BLaER1 treated with 17β-estradiol and CSF1 and Interleukin-3, amounts not matched to agents 10 nM and 100 nM (cell line): Measurements from ENCODE around the gene STAMBP.
"Not testable (repeated sequence)": the region's sequence is repeated elsewhere in the genome, so short reads cannot be mapped to it uniquely, and the experiment has no call there.

ENCODE experiments used
- H3K27ac ChIP-seq, 11 experiments: shearing (Covaris generic); formaldehyde crosslinking; 2 replicates each; pipeline ENCODE4 v1.8.1; 2022
- H3K27me3 ChIP-seq, 11 experiments: shearing (Covaris generic); formaldehyde crosslinking; 2 replicates each; pipeline ENCODE4 v1.8.1; 2022
- H3K36me3 ChIP-seq, 11 experiments: shearing (Covaris generic); formaldehyde crosslinking; 2 replicates each; pipeline ENCODE4 v1.8.1; 2022
- H3K4me1 ChIP-seq, 10 experiments: shearing (Covaris generic); formaldehyde crosslinking; 2 replicates each; pipeline ENCODE4 v1.8.1; 2022
- H3K4me2 ChIP-seq, 11 experiments: shearing (Covaris generic); formaldehyde crosslinking; 2 replicates each; pipeline ENCODE4 v1.8.1; 2022
- H3K4me3 ChIP-seq, 10 experiments: shearing (Covaris generic); formaldehyde crosslinking; 2 replicates each; pipeline ENCODE4 v1.8.1; 2022
- H3K9ac ChIP-seq, 11 experiments: shearing (Covaris generic); formaldehyde crosslinking; 2 replicates each; pipeline ENCODE4 v1.8.1; 2022
- H3K9me3 ChIP-seq, 11 experiments: shearing (Covaris generic); formaldehyde crosslinking; replicated peaks in 1 of 11; 2 replicates each; pipeline ENCODE4 v1.8.1; 2022
- H4K20me1 ChIP-seq, 11 experiments: shearing (Covaris generic); formaldehyde crosslinking; 2 replicates each; pipeline ENCODE4 v1.8.1; 2022
- Cebpa-rat ChIP-seq, 11 experiments: shearing (Covaris generic); IDR thresholded peaks; 2 replicates each; pipeline ENCODE4 v1.8.1; 2022

Gene STAMBP

DNA sequence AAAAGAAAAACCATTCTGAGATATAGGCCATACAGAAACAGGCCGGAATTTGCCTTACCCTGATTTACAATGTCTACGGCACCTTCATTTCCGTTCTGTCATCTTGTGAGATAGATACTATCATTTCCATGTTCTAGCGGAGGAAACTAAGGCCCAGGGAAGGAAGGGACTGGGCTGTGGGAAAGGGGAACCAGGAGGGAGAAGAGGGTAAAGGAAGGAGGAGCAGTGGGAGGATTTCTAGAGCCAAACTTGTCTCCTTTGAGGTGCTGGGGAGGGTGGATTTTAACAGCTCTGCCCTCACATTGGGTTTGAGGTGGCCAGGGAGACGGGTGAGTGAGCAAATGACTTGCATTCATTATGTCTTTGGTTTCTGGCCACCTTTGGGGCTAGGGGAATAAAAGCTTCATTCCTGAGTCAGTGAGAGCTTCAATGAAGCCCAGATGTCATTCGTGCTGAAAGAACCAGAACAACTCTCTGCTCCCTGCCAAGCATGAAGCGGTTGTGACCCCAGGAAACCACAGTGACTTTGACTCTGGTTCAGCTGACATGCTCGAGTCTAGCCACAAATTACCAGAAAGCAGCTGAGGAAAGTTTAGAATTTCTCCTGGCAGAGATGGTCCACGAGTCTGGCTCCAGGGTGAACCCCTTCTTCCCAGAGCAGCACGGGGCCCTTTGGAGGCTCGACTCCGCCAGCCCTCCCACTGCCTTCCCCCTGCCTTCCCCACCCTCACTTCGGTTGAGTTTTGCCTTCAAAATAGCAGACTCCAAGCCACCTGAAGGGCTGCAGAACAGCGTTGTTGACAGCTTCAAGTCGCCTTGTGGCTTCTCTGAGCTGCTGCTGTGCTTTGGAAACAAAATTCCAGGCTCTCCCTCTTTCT lies 67.8 kb downstream of the STAMBP start:
- Histone ChIP-seq H3K27me3 (peaks cover 0 to 7% (median 0%) of the 10 kb centered on the region in 11 experiments; a peak in 2 of 22 replicates), H3K27ac (peak overlapping the region in 4 of 11 experiments; percentile 10 to 38 (median 22); a peak in 7 of 22 replicates), H4K20me1 (peaks cover 0 to 8% (median 0%) of the 10 kb centered on the region in 11 experiments; a peak in 2 of 22 replicates), H3K4me3 (no peak overlapping the region), H3K9ac (peak overlapping the region in 3 of 11 experiments; percentile 22 to 38 (median 31); a peak in 3 of 22 replicates), H3K4me1 (peaks cover 19 to 23% (median 21%) of the 10 kb centered on the region in 10 experiments), H3K9me3 (no peaks in the 10 kb centered on the region), H3K36me3 (no peaks in the 10 kb centered on the region), H3K4me2 (peak overlapping the region; percentile 48 to 86 (median 78))
- TF ChIP-seq Cebpa-rat (IDR thresholded peaks at IDR 0.05), result no peak

DNA sequence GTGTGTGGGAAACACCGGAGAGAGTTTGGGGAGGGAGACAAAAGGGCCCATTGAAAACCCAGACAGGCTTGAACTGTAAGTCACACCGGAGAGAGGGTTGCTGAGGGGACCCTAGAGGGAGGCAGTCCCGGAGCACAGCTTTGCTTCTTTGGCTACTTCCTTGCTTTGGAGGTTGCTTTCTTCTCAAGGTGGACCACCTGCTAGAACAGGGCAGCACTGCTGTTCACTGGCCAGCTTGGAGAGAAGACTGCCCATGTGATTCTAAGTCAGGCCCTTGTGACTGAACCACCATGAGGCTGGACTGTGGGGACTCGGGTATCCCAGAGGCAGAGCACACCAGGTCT lies 68.5 kb downstream of the STAMBP start:
- peaks cover 0 to 7% (median 0%) of the 10 kb centered on the region in 11 experiments; a peak in 2 of 22 replicates for H3K27me3 ChIP-seq
- H3K4me2 ChIP-seq, result peak overlapping the region; percentile 48 to 86 (median 78)
- peak overlapping the region in 2 of 11 experiments; percentile 19 to 38; a peak in 4 of 22 replicates for H3K27ac ChIP-seq
- H3K36me3 ChIP-seq, result no peaks in the 10 kb centered on the region
- H3K4me3 ChIP-seq, result no peak overlapping the region
- H3K9me3 ChIP-seq, result no peaks in the 10 kb centered on the region
- peaks cover 0 to 8% (median 0%) of the 10 kb centered on the region in 11 experiments; a peak in 2 of 22 replicates for H4K20me1 ChIP-seq
- H3K9ac ChIP-seq, result peak overlapping the region in 3 of 11 experiments; percentile 22 to 38 (median 31); a peak in 3 of 22 replicates
- H3K4me1 ChIP-seq, result peaks cover 19 to 23% (median 21%) of the 10 kb centered on the region in 10 experiments
- TF ChIP-seq Cebpa-rat (IDR thresholded peaks at IDR 0.05), result no peak

DNA sequence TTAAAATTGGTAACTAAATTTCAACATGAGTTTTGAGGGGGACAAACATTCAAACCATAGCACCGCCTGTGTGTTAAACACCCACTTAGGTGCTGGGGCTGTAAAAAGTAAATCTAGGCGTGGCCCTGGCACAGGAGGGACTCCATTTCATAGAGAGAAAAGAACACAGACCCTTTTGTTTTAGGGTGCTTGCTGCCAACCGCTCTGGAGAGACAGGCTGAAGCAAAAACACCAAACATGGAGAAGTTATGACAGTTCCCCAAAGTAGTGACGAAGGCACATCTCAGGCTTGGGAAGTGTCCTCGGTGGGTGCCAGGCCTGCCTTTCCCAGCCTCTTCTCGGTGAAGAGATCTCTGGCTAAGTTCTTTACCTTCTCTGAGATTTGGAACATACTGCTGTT lies 69.2 kb downstream of the STAMBP start:
- Histone ChIP-seq H3K27me3 (peaks cover 0 to 7% (median 0%) of the 10 kb centered on the region in 11 experiments; a peak in 2 of 22 replicates), H3K9me3 (no peaks in the 10 kb centered on the region), H3K9ac (no peak overlapping the region), H3K27ac (no peak overlapping the region), H3K4me1 (peaks cover 19 to 23% (median 21%) of the 10 kb centered on the region in 10 experiments), H3K4me2 (peak overlapping the region in 8 of 11 experiments; percentile 48 to 86 (median 78); a peak in 13 of 22 replicates), H4K20me1 (peaks cover 0 to 8% (median 0%) of the 10 kb centered on the region in 11 experiments; a peak in 2 of 22 replicates), H3K4me3 (no peak overlapping the region), H3K36me3 (no peaks in the 10 kb centered on the region)
- no peak for TF ChIP-seq Cebpa-rat (IDR thresholded peaks at IDR 0.05)

DNA sequence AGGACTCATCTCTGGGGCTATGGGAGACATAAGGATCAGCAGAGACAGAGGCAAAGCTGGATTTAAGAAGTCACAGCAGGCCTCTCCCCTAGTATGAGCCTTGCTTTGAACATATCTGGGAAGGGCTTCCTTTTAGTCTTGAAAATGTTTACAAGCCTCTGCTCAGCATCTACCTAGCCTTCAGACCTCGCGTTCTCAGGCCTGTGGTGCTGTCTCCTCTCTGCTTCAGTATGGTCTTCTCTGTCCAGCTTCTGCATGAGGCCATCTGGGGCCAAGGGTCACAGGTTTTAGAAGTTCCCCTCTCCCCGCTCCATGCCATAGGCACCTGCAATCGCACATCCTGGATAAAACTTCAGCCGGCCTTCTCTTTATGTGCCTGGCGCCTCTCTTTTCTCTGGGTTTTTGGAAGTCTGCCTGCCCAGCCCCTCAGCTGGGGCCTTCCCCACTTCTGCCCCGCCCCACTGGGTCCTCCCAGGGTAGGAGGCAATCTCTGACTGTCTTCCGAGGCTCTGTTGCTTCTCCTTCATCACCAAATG lies 71.1 kb downstream of the STAMBP start:
- Histone ChIP-seq H3K4me3 (no peak overlapping the region), H3K27me3 (peaks cover 0 to 7% (median 0%) of the 10 kb centered on the region in 11 experiments; a peak in 2 of 22 replicates), H3K9ac (no peak overlapping the region), H4K20me1 (peaks cover 0 to 8% (median 0%) of the 10 kb centered on the region in 11 experiments; a peak in 2 of 22 replicates), H3K4me2 (no peak overlapping the region), H3K36me3 (no peaks in the 10 kb centered on the region), H3K4me1 (peaks cover 19 to 23% (median 21%) of the 10 kb centered on the region in 10 experiments), H3K9me3 (no peaks in the 10 kb centered on the region), H3K27ac (no peak overlapping the region)
- TF ChIP-seq Cebpa-rat (IDR thresholded peaks at IDR 0.05), result no peak

DNA sequence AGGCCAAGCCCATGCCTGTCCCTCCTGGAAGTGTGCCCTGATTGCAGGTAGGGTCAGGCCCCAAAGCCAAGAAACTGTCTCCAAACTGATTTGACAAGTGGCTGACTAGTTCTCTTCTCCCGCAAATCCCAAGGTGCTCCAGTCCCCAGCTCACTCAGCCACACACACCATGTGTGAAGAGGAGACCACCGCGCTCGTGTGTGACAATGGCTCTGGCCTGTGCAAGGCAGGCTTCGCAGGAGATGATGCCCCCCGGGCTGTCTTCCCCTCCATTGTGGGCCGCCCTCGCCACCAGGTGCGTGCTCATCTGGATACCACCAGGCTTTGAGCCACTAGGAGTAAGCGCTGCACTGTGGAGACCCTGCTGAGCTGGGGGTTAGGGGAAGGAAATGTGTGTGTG lies 72.4 kb downstream of the STAMBP start:
- H3K27me3 ChIP-seq, result peaks cover 0 to 7% (median 0%) of the 10 kb centered on the region in 11 experiments; a peak in 2 of 22 replicates
- H3K36me3 ChIP-seq, result no peaks in the 10 kb centered on the region
- H3K9me3 ChIP-seq, result no peaks in the 10 kb centered on the region
- H3K27ac ChIP-seq, result no peak overlapping the region
- H3K4me1 ChIP-seq, result peaks cover 16 to 18% (median 18%) of the 10 kb centered on the region in 10 experiments
- no peak for TF ChIP-seq Cebpa-rat (IDR thresholded peaks at IDR 0.05)
- no peak overlapping the region for H3K9ac ChIP-seq
- peaks cover 0 to 8% (median 0%) of the 10 kb centered on the region in 11 experiments; a peak in 2 of 22 replicates for H4K20me1 ChIP-seq
- no peak overlapping the region for H3K4me3 ChIP-seq
- H3K4me2 ChIP-seq, result no peak overlapping the region

DNA sequence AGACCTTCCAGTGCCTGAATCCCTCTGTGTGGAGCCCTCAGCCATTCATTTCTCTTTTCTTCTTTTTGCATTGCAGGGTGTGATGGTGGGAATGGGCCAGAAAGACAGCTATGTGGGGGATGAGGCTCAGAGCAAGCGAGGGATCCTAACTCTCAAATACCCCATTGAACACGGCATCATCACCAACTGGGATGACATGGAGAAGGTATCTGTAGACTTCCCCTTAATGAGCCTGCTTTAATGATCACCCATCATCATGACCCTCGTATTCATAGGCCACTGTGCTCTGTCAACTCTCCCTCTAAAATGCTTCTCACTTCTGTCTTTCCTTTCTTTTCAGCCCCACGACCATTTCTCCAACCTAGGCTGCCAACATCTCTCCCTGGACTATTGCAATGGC lies 73.5 kb downstream of the STAMBP start:
- Histone ChIP-seq H3K27me3 (peaks cover 0 to 7% (median 0%) of the 10 kb centered on the region in 11 experiments; a peak in 2 of 22 replicates), H3K4me1 (peaks cover 4 to 13% (median 10%) of the 10 kb centered on the region in 10 experiments), H4K20me1 (no peaks in the 10 kb centered on the region), H3K4me3 (no peak overlapping the region), H3K4me2 (no peak overlapping the region), H3K27ac (no peak overlapping the region), H3K9ac (no peak overlapping the region), H3K36me3 (no peaks in the 10 kb centered on the region), H3K9me3 (no peaks in the 10 kb centered on the region)
- TF ChIP-seq Cebpa-rat (IDR thresholded peaks at IDR 0.05), result no peak

DNA sequence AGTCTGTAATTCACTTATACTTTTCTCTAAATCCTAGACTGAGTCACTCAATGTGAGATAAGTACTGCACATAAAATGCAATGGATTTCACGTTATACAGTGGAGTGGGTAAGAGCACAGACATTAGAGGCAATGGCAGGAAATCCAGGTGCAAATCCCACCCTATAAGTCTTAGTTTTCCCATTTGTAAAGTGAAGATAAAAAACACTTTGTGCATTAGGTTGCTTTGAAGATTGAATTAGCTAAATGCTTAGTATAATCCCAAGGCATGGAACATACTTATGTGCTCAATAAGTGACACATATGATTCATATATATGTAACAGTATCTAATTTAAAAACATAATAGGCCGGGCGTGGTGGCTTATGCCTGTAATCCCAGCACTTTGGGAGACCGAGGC lies 74.6 kb downstream of the STAMBP start:
- Histone ChIP-seq H3K4me3 (no peak overlapping the region), H3K27me3 (no peaks in the 10 kb centered on the region), H3K9ac (no peak overlapping the region), H3K4me1 (peaks cover 0 to 17% (median 10%) of the 10 kb centered on the region in 10 experiments; a peak in 15 of 20 replicates), H3K9me3 (no peaks in the 10 kb centered on the region), H4K20me1 (no peaks in the 10 kb centered on the region), H3K27ac (no peak overlapping the region), H3K4me2 (no peak overlapping the region), H3K36me3 (no peaks in the 10 kb centered on the region)
- no peak for TF ChIP-seq Cebpa-rat (IDR thresholded peaks at IDR 0.05)

DNA sequence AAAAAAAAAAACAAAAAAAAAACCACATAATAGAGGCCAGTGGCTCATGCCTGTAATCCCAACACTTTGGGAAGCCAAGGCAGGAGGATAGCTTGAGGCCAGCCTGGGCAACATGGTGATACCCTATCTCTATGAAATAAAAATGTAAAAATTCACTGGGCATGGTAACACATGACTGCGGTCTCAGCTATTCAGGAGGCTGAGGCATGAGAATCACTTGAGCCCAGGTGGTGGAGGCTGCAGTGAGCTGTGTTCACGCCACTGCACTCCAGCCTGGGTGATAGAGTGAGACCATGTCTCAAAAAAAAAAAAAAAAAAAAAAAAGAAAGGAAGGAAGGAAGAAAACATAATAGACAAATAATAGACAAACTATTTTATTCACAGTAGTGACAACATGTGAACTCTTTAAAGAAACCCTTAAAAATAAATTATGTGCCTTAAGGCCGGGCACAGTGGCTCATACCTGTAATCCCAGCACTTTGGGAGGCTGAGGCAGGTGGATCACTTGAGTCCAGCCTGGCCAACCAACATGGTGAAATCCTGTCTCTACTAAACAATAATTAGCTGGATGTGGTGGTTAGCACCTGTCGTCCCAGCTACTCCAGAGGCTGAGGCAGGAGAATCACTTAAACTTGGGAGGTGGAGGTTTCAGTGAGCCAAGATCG lies 75.3 kb downstream of the STAMBP start:
- not testable (repeated sequence) for H3K4me2 ChIP-seq, H3K4me3 ChIP-seq, H3K9ac ChIP-seq, H4K20me1 ChIP-seq, H3K27ac ChIP-seq, H3K27me3 ChIP-seq, H3K36me3 ChIP-seq, H3K9me3 ChIP-seq
- H3K4me1 ChIP-seq, result peaks cover 0 to 18% (median 10%) of the 10 kb centered on the region in 10 experiments; a peak in 15 of 20 replicates

DNA sequence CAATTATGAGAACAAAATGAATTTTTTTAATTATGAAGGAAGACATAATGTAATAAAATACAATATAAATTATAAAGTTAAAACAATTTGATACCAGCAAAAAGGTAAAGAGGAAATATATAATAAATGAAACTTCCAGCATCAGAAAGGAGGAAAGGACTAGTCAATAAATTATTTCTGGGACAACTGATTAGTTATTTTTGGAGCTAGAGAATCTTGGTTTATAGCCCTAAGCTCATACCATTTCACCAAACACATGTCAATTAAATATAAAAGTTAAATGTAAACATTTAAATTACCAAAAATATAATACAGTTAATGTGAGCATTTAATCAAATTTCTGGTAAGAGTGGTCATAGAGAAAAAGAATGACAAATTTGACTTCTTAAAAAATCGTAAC lies 76.2 kb downstream of the STAMBP start:
- Histone ChIP-seq H3K36me3 (no peaks in the 10 kb centered on the region), H3K4me3 (no peak overlapping the region), H3K4me1 (peaks cover 0 to 18% (median 10%) of the 10 kb centered on the region in 10 experiments; a peak in 15 of 20 replicates), H4K20me1 (no peaks in the 10 kb centered on the region), H3K27me3 (no peaks in the 10 kb centered on the region), H3K9me3 (no peaks in the 10 kb centered on the region), H3K27ac (no peak overlapping the region), H3K9ac (no peak overlapping the region), H3K4me2 (no peak overlapping the region)
- TF ChIP-seq Cebpa-rat (IDR thresholded peaks at IDR 0.05), result no peak
